ENCODE measurements around the gene SCAF8.
"Not testable (repeated sequence)": the region's sequence is repeated elsewhere in the genome, so short reads cannot be mapped to it uniquely, and the experiment has no call there.

The SCAF8 gene

DNA sequence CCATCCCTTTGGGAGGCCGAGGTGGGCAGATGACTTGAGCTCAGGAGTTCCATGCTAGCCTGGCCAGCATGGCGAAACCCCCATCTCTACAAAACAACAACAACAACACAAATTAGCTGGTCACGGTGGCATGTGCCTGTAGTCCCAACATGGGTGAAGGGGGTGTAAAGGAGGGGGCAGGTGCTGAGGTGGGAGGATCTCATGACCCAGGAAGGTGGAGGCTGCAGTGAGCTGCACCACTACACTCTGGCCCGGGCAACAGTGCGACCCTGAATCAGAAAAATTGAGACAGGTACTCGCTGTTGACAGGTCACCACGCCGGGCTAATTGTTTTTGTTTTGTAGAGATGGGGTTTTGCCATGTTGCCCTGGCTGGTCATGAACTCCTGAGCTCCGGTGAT is 4.2 kb downstream of the SCAF8 start:
- DNase-seq: no peak

- no peak for DNase-seq
Measured at GRCh38 chr6:154738551-154738961, 5.3 kb downstream of the SCAF8 start.

DNA sequence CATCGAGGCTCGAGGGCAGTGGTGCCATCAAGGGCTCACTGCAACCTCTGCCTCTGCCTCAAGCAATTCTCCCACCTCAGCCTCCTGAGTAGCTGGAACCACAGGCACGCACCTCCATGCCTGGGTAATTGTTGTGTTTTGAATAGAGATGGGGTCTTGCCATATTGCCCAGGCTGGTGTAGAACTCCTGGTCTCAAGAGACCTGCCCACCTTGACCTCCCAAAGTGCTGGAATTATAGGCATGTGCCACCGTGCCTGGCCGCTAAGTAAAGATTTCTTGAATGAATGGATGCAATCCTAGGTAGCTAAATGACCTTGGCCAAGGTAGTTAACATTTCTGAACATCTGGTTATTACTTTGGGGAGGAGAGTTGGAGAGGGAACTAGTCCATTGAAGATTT is 7.4 kb downstream of the SCAF8 start:
- no peak for DNase-seq

- no peak for DNase-seq
Measured at GRCh38 chr6:154742891-154743290, 9.7 kb downstream of the SCAF8 start.

DNA sequence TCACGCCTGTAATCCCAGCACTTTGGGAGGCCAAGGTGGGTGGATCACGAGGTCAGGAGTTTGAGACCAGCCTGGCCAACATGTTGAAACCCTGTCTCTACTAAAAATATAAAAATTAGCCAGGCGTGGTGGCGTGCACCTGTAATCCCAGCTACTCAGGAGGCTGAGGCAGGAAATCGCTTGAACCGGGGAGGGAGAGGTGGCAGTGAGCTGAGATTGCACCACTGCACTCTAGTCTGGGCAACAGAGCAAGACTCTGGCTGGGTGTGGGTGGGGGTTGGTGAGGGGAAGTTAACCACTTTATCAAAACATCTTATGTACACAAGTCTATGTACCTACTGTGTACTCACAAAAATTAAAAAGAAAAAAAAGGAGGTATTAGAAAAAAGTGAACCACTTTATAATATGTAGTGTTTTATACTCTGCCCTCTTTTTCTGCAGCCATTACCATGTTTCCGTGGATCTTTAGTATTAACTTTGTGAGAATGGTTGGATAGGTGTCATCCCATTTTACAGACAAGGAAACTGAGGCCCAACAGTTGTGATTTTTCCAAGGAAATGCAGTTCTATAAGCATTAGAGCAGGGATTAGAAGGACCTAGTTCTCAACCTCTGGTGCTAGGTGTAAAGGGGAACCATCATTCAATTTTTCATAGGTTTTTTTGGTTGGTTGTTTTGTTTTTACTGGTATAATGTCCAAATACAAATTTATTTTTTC is 11.0 kb downstream of the SCAF8 start:
- DNase-seq: not testable (repeated sequence)

DNA sequence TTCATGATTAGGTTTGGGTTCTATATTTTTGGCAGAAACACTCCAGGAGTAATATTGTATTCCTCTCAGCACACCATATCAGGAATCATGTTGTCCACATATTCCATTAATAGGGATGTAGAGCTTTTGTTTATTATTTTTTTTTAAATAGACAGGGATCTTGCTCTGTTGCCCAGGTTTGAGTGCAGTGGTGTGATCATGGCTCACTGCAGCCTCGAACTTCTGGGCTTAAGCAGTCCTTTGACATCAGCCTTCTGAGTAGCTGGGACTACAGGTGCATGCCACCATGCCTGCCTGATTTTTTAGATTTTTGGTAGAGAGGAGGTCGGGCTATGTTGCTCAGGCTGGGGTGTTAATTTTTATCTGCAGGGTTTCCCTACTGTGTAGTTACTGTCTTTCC is 12.0 kb downstream of the SCAF8 start:
- no peak for DNase-seq

- no peak for DNase-seq
Measured at GRCh38 chr6:154749341-154749740, 16.1 kb downstream of the SCAF8 start.

DNA sequence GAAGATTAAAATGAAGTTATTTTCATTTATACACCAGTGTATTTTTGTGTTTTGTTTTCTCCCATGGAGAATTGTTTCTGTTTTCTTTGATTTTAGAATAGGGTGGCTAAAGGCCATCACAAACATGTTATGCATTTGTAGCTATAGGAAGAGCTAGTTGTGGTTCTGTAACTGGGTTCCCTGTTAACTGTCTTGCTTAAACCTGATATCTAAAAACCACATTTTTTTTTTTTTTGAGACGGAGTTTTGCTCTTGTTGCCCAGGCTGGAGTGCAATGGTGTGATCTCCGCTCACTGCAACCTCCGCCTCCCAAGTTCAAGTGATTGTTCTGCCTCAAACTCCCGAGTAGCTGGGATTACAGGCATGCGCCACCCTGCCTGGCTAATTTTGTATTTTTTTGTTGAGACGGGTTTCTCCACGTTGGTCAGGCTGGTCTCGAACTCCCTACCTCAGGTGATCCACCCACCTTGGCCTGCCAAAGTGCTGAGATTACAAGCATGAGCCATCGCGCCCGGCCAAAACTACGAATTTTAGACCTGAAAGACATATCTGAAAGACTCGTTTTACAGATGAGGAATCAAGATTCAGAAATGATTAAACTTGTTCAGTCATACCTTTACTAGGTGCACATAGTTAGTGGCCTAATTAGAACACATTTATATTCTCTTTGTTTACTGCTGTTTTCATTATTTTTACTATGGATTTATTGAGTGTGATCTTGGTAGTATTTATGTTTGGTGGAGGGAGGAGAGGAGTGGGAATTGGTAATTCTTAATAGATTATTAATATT is 18.0 kb downstream of the SCAF8 start:
- no peak for DNase-seq

GRCh38 chr6:154752022-154752421 is 18.8 kb downstream of the SCAF8 start:
- DNase-seq: no peak

- no peak for DNase-seq
Measured at GRCh38 chr6:154754152-154754551, 20.9 kb downstream of the SCAF8 start.

- DNase-seq: no peak
Measured at GRCh38 chr6:154757352-154758050, 24.3 kb downstream of the SCAF8 start.

- no peak for DNase-seq
Measured at GRCh38 chr6:154758125-154758524, 24.9 kb downstream of the SCAF8 start.

DNA sequence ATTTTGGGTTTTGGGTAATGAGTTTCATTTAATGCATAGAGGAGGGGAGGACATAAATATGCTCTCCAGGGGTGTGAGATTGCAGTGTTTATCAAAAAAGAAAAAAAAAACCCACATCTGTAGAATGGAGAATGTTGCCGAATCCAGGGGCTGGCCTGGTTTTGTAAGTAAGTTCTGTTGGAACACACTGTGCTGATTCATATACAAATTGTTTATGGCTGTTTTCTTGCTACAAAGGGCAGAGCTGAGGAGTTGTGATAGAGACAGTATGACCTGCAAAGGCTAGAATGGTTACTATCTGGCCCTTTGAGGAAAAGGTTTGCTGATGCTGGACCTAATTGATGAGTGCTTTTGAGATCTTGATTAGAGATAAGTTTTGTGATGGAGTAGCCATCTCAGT is 30.4 kb downstream of the SCAF8 start:
- no peak for DNase-seq

- DNase-seq: no peak
Measured at GRCh38 chr6:154765273-154765672, 32.1 kb downstream of the SCAF8 start.

DNA sequence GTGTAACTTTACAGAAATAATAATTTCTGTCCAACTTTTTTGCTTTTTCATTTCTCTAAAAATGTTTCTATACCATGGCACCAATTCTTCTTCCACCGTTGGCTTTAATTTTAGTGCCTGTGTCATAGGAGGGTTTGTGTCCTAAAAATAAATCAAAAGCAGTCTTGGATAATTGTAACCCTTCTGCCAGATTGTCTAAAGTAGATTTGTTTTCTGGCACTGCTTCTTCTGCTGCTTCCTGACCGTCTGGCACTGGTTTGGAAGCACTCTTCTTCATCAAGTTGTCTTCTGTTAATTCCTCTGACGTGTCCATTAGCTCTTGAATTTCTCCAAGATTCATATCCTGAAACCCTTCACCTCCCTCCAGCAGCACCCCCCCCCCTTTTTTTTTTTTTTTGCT is 33.1 kb downstream of the SCAF8 start:
- no peak for DNase-seq

GRCh38 chr6:154767003-154767723 is 33.9 kb downstream of the SCAF8 start:
- no peak for DNase-seq

DNA sequence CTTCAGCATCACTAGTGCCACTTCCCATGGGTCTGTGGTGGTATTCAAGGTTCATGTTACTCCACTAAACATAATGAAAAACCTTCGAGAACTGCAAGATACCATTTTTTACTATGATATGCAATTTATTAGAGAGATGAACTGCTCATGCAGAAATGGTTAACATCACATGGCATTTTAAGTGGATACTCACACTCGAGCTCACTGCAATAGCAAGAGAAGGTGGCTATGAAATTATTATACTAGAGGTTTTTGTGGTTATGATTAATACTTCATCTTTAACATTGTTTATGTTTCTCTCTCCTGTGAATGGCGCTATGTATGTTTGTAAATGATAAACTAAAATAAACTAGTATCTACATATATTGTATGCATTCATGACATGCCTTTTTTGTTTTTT is 35.1 kb downstream of the SCAF8 start:
- no peak for DNase-seq

DNA sequence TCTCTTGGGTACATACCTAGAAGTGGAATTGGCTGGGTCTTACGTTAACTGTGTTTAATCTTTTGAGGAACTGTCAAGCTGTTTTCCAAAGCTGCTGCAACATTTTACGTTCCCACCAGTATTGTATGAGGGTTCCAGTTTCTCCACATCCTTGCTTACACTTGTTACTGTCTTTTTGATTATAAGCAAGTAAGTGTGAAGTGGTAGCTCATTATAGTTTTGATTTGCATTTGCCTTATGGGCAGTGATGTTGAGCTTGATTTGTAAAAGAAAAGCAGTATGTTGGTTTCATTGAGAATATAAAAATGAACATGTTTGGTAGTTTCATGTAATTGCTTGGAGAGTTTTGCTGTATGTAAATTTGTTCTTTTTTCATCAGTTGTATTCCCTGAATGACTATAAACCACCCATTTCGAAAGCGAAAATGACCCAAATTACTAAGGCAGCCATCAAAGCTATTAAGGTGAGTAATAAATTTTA is 40.4 kb downstream of the SCAF8 start:
- no peak for DNase-seq

DNA sequence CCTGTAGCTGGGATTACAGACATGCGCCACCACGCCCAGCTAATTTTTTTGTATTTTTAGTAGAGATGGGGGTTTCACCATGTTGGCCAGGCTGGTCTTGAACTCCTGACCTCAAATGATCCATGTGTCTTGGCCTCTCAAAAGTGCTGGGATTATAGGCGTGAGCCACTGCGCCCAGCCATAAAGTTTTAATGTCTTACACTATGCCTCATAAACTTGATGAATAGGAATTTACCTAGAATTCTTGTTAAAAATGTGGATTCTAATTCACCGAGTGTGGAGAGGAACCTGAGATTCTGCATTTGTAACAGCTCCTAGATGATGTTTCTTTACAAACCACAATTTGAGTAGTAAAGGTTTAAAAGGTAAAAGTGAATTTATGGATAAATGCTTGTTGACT is 45.9 kb downstream of the SCAF8 start:
- not testable (repeated sequence) for DNase-seq

- no peak for DNase-seq
Measured at GRCh38 chr6:154782193-154782592, 49.0 kb downstream of the SCAF8 start.

- no peak for DNase-seq
Measured at GRCh38 chr6:154783229-154783628, 50.0 kb downstream of the SCAF8 start.

- DNase-seq: no peak
Measured at GRCh38 chr6:154785075-154785474, 51.9 kb downstream of the SCAF8 start.
